ENCODE results near the gene RALGAPA1.

The RALGAPA1 gene

DNA sequence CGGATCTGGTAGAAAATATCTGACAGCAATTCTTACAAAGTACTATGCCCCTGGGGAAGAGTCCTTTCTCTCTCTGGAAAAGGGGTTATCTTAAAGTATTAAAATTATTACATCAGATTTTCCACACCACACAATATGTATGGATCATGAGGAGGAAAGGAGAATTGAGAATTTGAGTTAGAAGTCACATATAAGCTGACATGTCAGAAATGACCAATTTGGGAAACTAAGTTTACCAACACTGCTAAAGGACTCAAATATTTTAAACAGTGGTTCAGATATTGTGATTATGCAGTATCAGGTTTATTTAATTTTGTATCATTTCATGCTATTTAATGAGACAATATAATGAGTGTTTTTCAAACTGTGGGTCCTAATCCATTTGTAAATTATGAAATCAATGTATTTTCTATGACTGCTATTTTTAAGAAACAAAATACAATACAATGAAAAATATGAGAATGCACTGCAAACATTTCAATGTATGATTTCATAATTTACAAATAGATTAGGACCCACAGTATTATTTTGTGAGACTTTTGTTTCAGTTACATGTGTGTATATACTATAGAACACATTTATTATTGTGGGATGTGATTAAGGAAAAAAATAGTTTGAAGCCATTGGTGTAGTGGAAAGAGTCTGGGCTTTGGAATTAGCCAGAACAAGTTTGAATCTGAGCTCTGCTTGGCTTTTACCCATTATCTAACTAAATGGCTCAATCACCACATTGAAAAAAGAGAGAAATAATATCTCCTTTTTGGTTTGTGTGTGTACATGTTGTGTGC, 276.9 kb downstream of the RALGAPA1 start:
- Histone ChIP-seq H3K27me3 (no peaks in the 10 kb centered on the region), H3K36me3 (peaks cover 48% of the 10 kb centered on the region), H3K4me1 (peaks cover 20% of the 10 kb centered on the region), H3K4me3 (ENCODE audit: low read depth, low read length) (peak overlapping the region; percentile 96), H3K9me3 (no peaks in the 10 kb centered on the region)
- TF ChIP-seq, protein P1, sequence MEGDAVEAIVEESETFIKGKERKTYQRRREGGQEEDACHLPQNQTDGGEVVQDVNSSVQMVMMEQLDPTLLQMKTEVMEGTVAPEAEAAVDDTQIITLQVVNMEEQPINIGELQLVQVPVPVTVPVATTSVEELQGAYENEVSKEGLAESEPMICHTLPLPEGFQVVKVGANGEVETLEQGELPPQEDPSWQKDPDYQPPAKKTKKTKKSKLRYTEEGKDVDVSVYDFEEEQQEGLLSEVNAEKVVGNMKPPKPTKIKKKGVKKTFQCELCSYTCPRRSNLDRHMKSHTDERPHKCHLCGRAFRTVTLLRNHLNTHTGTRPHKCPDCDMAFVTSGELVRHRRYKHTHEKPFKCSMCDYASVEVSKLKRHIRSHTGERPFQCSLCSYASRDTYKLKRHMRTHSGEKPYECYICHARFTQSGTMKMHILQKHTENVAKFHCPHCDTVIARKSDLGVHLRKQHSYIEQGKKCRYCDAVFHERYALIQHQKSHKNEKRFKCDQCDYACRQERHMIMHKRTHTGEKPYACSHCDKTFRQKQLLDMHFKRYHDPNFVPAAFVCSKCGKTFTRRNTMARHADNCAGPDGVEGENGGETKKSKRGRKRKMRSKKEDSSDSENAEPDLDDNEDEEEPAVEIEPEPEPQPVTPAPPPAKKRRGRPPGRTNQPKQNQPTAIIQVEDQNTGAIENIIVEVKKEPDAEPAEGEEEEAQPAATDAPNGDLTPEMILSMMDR (IDR thresholded peaks at IDR 0.05; ENCODE audit: low read depth, low read length) = no peak
- no peak for DNase-seq

DNA sequence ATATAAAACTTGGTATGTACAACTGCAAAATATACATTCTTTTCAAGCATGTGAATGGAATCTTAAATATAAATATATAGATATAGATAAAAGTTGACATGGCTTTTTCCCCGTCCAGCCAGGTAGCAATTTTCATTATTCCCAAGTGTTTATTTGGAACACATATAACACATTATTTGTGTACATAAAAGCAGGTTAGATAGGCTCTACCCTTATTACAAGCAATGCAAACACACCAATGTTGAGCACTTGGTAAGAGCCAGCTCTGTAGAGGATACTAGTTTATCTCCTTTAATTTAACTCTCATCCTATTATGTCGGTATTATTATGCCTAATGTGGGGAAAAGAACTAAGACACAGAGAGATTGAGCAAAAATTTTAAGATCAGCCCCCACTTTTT, 282.1 kb downstream of the RALGAPA1 start:
- no peak for DNase-seq
- Histone ChIP-seq H3K4me1 (peaks cover 20% of the 10 kb centered on the region), H3K36me3 (peaks cover 46% of the 10 kb centered on the region), H3K27me3 (no peaks in the 10 kb centered on the region), H3K9me3 (no peaks in the 10 kb centered on the region; the same call in 1 of the 2 replicates), H3K4me3 (ENCODE audit: low read depth, low read length) (no peak overlapping the region)
- TF ChIP-seq, protein P1 (IDR thresholded peaks at IDR 0.05; ENCODE audit: low read depth, low read length) = no peak

DNA sequence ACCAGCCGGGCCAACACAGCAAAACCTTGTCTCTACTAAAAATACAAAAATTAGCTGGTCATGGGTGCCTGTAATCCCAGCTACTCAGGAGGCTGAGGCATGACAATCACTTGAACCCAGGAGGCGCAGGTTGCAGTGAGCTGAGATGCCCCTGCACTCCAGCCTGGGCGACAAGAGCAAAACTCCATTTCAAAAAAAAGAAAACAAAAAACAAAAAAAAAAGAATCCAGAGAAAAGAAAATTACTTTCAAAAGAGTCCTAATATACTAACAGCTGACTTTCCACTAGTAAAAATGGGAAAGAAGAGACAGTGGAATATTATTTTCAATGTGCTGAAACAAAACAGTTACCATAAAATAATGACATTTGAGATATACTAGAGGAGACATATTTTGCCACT, 283.4 kb downstream of the RALGAPA1 start:
- TF ChIP-seq, protein P1 (IDR thresholded peaks at IDR 0.05; ENCODE audit: low read depth, low read length) = no peak

DNA sequence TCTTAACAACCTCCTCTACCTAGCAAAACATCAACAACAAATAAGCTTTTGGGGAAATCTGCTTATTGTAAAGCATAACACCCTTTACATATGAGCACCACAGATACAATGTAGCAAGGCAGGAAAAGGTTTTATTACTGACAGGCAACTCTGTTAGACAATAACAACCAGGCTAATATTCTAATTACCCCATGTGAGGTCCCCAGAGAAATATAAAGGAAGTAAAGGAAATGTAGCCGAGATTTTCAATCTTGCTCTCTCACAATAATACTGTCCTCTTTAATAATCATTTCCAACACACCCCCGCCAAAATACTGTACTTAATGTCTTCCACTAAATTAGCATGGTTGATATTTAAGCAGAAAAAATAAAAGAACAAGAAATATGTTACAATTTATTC, 289.1 kb downstream of the RALGAPA1 start:
- Histone ChIP-seq H3K9me3 (no peaks in the 10 kb centered on the region; the same call in 1 of the 2 replicates), H3K36me3 (peaks cover 20% of the 10 kb centered on the region), H3K27me3 (no peaks in the 10 kb centered on the region), H3K4me1 (peaks cover 15% of the 10 kb centered on the region), H3K4me3 (ENCODE audit: low read depth, low read length) (no peak overlapping the region)
- TF ChIP-seq, protein P1 (IDR thresholded peaks at IDR 0.05; ENCODE audit: low read depth, low read length) = no peak
- DNase-seq = no peak

More for the DNA sequence above, 283.4 kb downstream of the RALGAPA1 start:
- Histone ChIP-seq H3K27me3 (no peaks in the 10 kb centered on the region), H3K4me3 (ENCODE audit: low read depth, low read length) (no peak overlapping the region), H3K9me3 (no peaks in the 10 kb centered on the region; the same call in 1 of the 2 replicates), H3K4me1 (peaks cover 28% of the 10 kb centered on the region), H3K36me3 (peaks cover 46% of the 10 kb centered on the region)
- no peak for DNase-seq

DNA sequence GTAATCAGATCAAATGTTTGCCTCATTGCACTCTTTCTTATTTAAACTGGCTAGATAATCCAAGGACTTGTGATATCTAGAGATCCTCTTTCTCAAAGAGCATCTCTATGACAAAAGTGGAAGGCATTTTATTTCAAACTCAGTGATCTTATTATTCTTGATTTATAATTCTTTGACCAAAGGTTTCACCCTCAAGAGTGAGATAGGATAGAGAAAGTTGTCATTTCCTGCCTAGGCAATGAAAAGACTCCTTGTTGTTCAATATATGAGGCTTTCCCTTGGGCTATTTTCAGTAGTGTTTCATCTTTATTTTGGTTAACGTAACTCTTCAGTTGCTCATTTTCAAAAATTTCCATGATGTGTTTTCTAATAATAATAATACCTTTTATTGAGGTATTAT, 293.2 kb downstream of the RALGAPA1 start:
- peaks cover 6% of the 10 kb centered on the region; the same call in 1 of the 2 replicates for H3K4me1 ChIP-seq

More for the DNA sequence above, 293.2 kb downstream of the RALGAPA1 start:
- Histone ChIP-seq H3K4me3 (ENCODE audit: low read depth, low read length) (no peak overlapping the region), H3K9me3 (0 out of 2 replicates have a peak, but pooled peaks cover 2% of the 10 kb centered on the region), H3K27me3 (no peaks in the 10 kb centered on the region), H3K36me3 (peaks cover 27% of the 10 kb centered on the region)
- DNase-seq = no peak
- TF ChIP-seq, protein P1 (IDR thresholded peaks at IDR 0.05; ENCODE audit: low read depth, low read length) = no peak

Measured in BE2C (cell line).